HL-60 (cell line): ENCODE data around the gene CXCL16.

Experiments used
- POLR2AphosphoS5 ChIP-seq: IDR thresholded peaks from 2 replicates; pipeline ENCODE4 v1.6.1; 2012; ENCODE audit warnings: low read depth
- SPI1 ChIP-seq: IDR thresholded peaks from 2 replicates; pipeline ENCODE4 v1.6.1; 2012; ENCODE audit warnings: low read depth, mild to moderate bottlenecking, borderline replicate concordance
- TF ChIP-seq, protein P1 (sequence below): IDR thresholded peaks from one replicate; pipeline ENCODE4 v1.5.1; 2011; ENCODE audit warnings: low read length, control low read depth, inconsistent platforms; ENCODE audit not compliant: insufficient read depth
- TF ChIP-seq, protein P2 (sequence below): IDR thresholded peaks from 2 replicates; pipeline ENCODE4 v1.6.1; 2012; ENCODE audit warnings: low read depth; ENCODE audit not compliant: insufficient replicate concordance

- TF ChIP-seq, protein P1, sequence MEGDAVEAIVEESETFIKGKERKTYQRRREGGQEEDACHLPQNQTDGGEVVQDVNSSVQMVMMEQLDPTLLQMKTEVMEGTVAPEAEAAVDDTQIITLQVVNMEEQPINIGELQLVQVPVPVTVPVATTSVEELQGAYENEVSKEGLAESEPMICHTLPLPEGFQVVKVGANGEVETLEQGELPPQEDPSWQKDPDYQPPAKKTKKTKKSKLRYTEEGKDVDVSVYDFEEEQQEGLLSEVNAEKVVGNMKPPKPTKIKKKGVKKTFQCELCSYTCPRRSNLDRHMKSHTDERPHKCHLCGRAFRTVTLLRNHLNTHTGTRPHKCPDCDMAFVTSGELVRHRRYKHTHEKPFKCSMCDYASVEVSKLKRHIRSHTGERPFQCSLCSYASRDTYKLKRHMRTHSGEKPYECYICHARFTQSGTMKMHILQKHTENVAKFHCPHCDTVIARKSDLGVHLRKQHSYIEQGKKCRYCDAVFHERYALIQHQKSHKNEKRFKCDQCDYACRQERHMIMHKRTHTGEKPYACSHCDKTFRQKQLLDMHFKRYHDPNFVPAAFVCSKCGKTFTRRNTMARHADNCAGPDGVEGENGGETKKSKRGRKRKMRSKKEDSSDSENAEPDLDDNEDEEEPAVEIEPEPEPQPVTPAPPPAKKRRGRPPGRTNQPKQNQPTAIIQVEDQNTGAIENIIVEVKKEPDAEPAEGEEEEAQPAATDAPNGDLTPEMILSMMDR, result no peak
- TF ChIP-seq, protein P2, sequence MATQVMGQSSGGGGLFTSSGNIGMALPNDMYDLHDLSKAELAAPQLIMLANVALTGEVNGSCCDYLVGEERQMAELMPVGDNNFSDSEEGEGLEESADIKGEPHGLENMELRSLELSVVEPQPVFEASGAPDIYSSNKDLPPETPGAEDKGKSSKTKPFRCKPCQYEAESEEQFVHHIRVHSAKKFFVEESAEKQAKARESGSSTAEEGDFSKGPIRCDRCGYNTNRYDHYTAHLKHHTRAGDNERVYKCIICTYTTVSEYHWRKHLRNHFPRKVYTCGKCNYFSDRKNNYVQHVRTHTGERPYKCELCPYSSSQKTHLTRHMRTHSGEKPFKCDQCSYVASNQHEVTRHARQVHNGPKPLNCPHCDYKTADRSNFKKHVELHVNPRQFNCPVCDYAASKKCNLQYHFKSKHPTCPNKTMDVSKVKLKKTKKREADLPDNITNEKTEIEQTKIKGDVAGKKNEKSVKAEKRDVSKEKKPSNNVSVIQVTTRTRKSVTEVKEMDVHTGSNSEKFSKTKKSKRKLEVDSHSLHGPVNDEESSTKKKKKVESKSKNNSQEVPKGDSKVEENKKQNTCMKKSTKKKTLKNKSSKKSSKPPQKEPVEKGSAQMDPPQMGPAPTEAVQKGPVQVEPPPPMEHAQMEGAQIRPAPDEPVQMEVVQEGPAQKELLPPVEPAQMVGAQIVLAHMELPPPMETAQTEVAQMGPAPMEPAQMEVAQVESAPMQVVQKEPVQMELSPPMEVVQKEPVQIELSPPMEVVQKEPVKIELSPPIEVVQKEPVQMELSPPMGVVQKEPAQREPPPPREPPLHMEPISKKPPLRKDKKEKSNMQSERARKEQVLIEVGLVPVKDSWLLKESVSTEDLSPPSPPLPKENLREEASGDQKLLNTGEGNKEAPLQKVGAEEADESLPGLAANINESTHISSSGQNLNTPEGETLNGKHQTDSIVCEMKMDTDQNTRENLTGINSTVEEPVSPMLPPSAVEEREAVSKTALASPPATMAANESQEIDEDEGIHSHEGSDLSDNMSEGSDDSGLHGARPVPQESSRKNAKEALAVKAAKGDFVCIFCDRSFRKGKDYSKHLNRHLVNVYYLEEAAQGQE, result no peak
- TF ChIP-seq POLR2AphosphoS5 (peak; percentile 95), SPI1 (no peak)
Observed at GRCh38 chr17:4721203-4722135, 18.3 kb downstream of the CXCL16 start.
